GM18907 (cell line): ENCODE results near the gene COL4A1.

Source experiments
- ATAC-seq: cut with Tn5 transposase; IDR thresholded peaks from one replicate; pipeline ENCODE4 v1.9.1; 2021; ENCODE audit warnings: mild to moderate bottlenecking, moderate library complexity; ENCODE audit not compliant: unreplicated experiment

COL4A1 gene

GRCh38 chr13:110297766-110298504 lies 9.0 kb downstream of the COL4A1 start:
- ATAC-seq, result no peak

- ATAC-seq, result no peak
Measured at GRCh38 chr13:110297011-110297410, 9.9 kb downstream of the COL4A1 start.

GRCh38 chr13:110294622-110295021 lies 12.3 kb downstream of the COL4A1 start:
- no peak for ATAC-seq

- no peak for ATAC-seq
Measured at GRCh38 chr13:110294146-110294545, 12.8 kb downstream of the COL4A1 start.

- no peak for ATAC-seq
Measured at GRCh38 chr13:110293649-110294048, 13.3 kb downstream of the COL4A1 start.

GRCh38 chr13:110293037-110293436 lies 13.9 kb downstream of the COL4A1 start:
- ATAC-seq, result no peak

- no peak for ATAC-seq
Measured at GRCh38 chr13:110291286-110291685, 15.7 kb downstream of the COL4A1 start.

GRCh38 chr13:110290826-110291225 lies 16.1 kb downstream of the COL4A1 start:
- ATAC-seq, result no peak

- ATAC-seq, result no peak
Measured at GRCh38 chr13:110290153-110290552, 16.8 kb downstream of the COL4A1 start.

GRCh38 chr13:110289661-110290060 lies 17.3 kb downstream of the COL4A1 start:
- ATAC-seq, result no peak

- no peak for ATAC-seq
Measured at GRCh38 chr13:110289174-110289573, 17.8 kb downstream of the COL4A1 start.

- no peak for ATAC-seq
Measured at GRCh38 chr13:110286833-110287819, 19.8 kb downstream of the COL4A1 start.

- ATAC-seq, result no peak
Measured at GRCh38 chr13:110285991-110286832, 20.7 kb downstream of the COL4A1 start.

GRCh38 chr13:110284779-110285484 lies 22.0 kb downstream of the COL4A1 start:
- no peak for ATAC-seq

GRCh38 chr13:110283736-110284517 lies 23.0 kb downstream of the COL4A1 start:
- ATAC-seq, result no peak

- no peak for ATAC-seq
Measured at GRCh38 chr13:110282316-110282841, 24.6 kb downstream of the COL4A1 start.

GRCh38 chr13:110281736-110282135 lies 25.2 kb downstream of the COL4A1 start:
- no peak for ATAC-seq

- no peak for ATAC-seq
Measured at GRCh38 chr13:110280985-110281688, 25.8 kb downstream of the COL4A1 start.
